A673 (cell line): Measurements from ENCODE around the gene FNTB. TPM values are rescaled to one million over a fixed set of nuclear protein-coding genes. Genes with fewer than 3 reads are reported as not detected.

ENCODE experiments used
- BruUV-seq: library from RNA; stranded (reverse); fragments of 400-500 nt; replicated peaks from 2 replicates; lab custom pipeline; 2021; lab: Mats Ljungman, UMichigan
- CTCF ChIA-PET: fragments of 300-600 bp; sonication (Branson Sonifier 250); formaldehyde crosslinking; loops from one replicate; lab custom pipeline; 2022; ENCODE audit warnings: antibody characterized with exemption; lab: Charles Lee
- POLR2A ChIA-PET: fragments of 300-600 bp; sonication (Branson Sonifier 250); formaldehyde crosslinking; loops from one replicate; lab custom pipeline; 2022; ENCODE audit warnings: antibody characterized with exemption; ENCODE audit not compliant: low non-redundant PET; lab: Charles Lee
- DNase-seq: peaks from one replicate; pipeline ENCODE4 v3.0.0-alpha.2; 2015; ENCODE audit warnings: low spot score
- H3K27ac ChIP-seq: fragments of 200-600 bp; sonication (generic); 2 replicates; pipeline ENCODE4 v1.5.1; 2016; ENCODE audit warnings: mixed run types, low read depth, mild to moderate bottlenecking, mixed read lengths, antibody characterized with exemption, low read length; ENCODE audit not compliant: poor library complexity, severe bottlenecking
- H3K27me3 ChIP-seq: fragments of 200-600 bp; sonication (generic); replicated peaks from 2 replicates; pipeline ENCODE4 v1.6.1; 2017; ENCODE audit warnings: mixed run types, low read depth, mild to moderate bottlenecking, mixed read lengths, antibody characterized with exemption, low read length; ENCODE audit not compliant: insufficient read depth, poor library complexity
- H3K36me3 ChIP-seq: fragments of 200-600 bp; sonication (generic); 2 replicates; pipeline ENCODE4 v1.6.1; 2016; ENCODE audit warnings: mixed run types, mild to moderate bottlenecking, mixed read lengths, antibody characterized with exemption, low read length; ENCODE audit not compliant: insufficient read depth, poor library complexity, severe bottlenecking
- H3K4me1 ChIP-seq: fragments of 200-600 bp; sonication (generic); 2 replicates; pipeline ENCODE4 v1.6.1; 2017; ENCODE audit warnings: mixed run types, mild to moderate bottlenecking, mixed read lengths, antibody characterized with exemption, low read length; ENCODE audit not compliant: insufficient read depth, poor library complexity, severe bottlenecking
- H3K4me3 ChIP-seq: fragments of 200-600 bp; sonication (generic); 2 replicates; pipeline ENCODE4 v1.5.1; 2016; ENCODE audit warnings: low read depth, mixed run types, mild to moderate bottlenecking, mixed read lengths, low read length; ENCODE audit not compliant: poor library complexity, severe bottlenecking
- H3K9me3 ChIP-seq: fragments of 200-600 bp; sonication (generic); 2 replicates; pipeline ENCODE4 v1.6.1; 2016; ENCODE audit warnings: mixed run types, low read depth, mild to moderate bottlenecking, mixed read lengths, antibody characterized with exemption, low read length; ENCODE audit not compliant: poor library complexity, severe bottlenecking
- EZH2 ChIP-seq: fragments of 200-600 bp; sonication (generic); IDR thresholded peaks from 2 replicates; pipeline ENCODE4 v1.6.1; 2017; ENCODE audit warnings: borderline replicate concordance, low read depth, mild to moderate bottlenecking, mixed read lengths, antibody characterized with exemption, low read length; ENCODE audit not compliant: poor library complexity, severe bottlenecking
- intact Hi-C: fragments of 100-400 bp; cut with micrococcal nuclease; formaldehyde crosslinking; loops from one replicate; pipeline ENCODE4 v1.10.0; 2022; ENCODE audit not compliant: unreplicated experiment
- total RNA-seq: library from RNA; stranded (reverse); gene quantifications from 2 replicates; pipeline ENCODE4 v1.2.3, GENCODE V29; 2021
- TF ChIP-seq, protein P1 (sequence below): fragments of 300-800, 200-600 bp; sonication (generic); conservative IDR thresholded peaks from 2 replicates; pipeline ENCODE4 v1.5.1; 2017; ENCODE audit warnings: low read depth, mild to moderate bottlenecking, antibody characterized with exemption, low read length, moderate library complexity, mixed read lengths

Gene FNTB
- total RNA-seq, 1 experiment from 2014 or later: 24.0 TPM

DNA sequence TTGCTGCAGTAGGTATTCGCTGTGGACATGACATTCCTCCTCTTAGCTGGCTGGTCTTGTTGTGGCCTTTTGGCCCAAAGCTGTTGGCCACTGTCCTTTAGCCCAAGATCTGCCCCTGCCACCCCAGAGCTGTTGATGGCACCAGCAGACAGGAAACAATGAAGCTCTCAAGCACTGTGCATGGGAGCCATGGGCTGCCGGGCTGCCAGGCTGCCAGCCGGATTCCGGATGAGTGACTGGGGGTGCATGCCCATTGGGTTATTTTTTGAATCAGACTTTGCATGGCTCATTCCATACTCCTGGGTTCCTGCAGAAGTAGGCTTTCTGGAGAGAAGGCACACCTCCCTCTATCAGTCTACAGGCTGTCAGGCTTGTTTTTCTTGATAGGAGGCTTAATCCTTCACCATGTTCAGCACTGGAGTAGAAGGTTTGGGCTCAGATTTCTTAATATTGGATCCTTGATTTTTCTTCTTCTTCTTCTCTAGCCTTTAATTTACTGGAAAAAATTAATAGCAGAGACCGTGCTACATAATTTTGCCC, 83.2 kb downstream of the FNTB start:
- DNase-seq: no peak
- intact Hi-C loops: no loop called here
- Histone ChIP-seq H3K27ac (no peak overlapping the region), H3K4me3 (no peak overlapping the region), H3K4me1 (no peaks in the 10 kb centered on the region), H3K9me3 (no peaks in the 10 kb centered on the region), H3K27me3 (no peaks in the 10 kb centered on the region), H3K36me3 (no peaks in the 10 kb centered on the region)
- ChIA-PET CTCF (no interaction called here), POLR2A (no interaction called here)
- no TSS peak for BruUV-seq
- TF ChIP-seq, protein P1, sequence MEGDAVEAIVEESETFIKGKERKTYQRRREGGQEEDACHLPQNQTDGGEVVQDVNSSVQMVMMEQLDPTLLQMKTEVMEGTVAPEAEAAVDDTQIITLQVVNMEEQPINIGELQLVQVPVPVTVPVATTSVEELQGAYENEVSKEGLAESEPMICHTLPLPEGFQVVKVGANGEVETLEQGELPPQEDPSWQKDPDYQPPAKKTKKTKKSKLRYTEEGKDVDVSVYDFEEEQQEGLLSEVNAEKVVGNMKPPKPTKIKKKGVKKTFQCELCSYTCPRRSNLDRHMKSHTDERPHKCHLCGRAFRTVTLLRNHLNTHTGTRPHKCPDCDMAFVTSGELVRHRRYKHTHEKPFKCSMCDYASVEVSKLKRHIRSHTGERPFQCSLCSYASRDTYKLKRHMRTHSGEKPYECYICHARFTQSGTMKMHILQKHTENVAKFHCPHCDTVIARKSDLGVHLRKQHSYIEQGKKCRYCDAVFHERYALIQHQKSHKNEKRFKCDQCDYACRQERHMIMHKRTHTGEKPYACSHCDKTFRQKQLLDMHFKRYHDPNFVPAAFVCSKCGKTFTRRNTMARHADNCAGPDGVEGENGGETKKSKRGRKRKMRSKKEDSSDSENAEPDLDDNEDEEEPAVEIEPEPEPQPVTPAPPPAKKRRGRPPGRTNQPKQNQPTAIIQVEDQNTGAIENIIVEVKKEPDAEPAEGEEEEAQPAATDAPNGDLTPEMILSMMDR: no peak
- TF ChIP-seq EZH2: no peak

DNA sequence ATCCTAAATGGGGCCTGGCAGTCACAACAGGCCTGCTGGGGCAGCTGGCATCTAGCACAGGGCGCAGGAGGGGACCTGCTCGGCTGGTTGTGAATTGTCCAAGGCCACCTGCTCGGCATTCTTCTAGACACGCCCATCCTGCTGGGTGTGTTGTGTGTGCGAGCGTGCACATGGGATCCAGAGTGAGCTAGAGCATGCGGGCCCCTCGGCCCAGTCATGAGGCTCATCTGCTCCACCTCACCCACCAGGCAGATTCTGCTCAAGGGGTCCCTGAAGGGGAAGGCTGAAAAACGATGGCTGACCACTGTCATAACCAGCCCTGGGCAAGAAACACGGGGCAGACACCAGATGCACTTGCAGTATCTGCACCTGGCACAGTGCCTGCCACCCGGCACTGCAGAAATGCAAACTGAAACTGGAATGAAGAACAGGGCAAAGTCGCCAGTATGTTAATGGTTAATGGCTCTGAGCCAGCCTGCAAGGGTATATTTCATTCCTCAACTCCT, 83.8 kb downstream of the FNTB start:
- TF ChIP-seq EZH2: no peak
- TF ChIP-seq, protein P1: no peak
- Histone ChIP-seq H3K36me3 (no peaks in the 10 kb centered on the region), H3K9me3 (no peaks in the 10 kb centered on the region), H3K4me3 (no peak overlapping the region), H3K27me3 (no peaks in the 10 kb centered on the region), H3K4me1 (no peaks in the 10 kb centered on the region), H3K27ac (no peak overlapping the region)
- ChIA-PET POLR2A (no interaction called here), CTCF (no interaction called here)
- no TSS peak for BruUV-seq
- intact Hi-C loops: no loop called here
- peak; percentile 26 for DNase-seq

DNA sequence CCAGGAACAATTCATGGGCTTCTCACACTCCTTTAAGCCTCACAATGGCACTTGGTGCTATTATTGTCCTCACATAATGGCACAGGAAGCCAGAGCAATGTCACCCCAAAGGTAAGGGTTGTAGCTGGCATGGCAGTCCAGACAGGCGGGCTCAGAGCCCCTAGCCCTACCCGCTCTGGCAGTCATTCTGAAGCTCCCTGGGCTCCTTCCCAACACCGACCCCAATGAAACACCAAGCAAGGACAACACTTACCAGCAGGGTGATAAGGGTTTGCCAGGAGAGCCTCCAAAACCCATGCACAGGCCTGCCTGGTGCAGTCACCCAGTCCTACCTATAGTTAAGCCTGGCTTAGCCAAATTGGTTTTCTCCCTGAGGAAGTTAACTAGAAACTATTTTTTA, 84.8 kb downstream of the FNTB start:
- TF ChIP-seq EZH2: no peak
- TF ChIP-seq, protein P1: no peak
- CTCF ChIA-PET: no interaction called here
- no peaks in the 10 kb centered on the region for H3K4me1 ChIP-seq
- no peak for DNase-seq
- H3K9me3 ChIP-seq: no peaks in the 10 kb centered on the region
- POLR2A ChIA-PET: no interaction called here
- H3K36me3 ChIP-seq: no peaks in the 10 kb centered on the region
- no peak overlapping the region for H3K4me3 ChIP-seq
- BruUV-seq: no TSS peak
- no peak overlapping the region for H3K27ac ChIP-seq
- H3K27me3 ChIP-seq: no peaks in the 10 kb centered on the region
- intact Hi-C loops: no loop called here
